ENCODE measurements around the gene IRF2BPL. TPM values are rescaled to one million over a fixed set of nuclear protein-coding genes. Genes with fewer than 3 reads are reported as not detected.

IRF2BPL gene
- total and polyA plus RNA-seq, 4 donors, result 3.8 to 15.8 (median 7.4) TPM

- TF ChIP-seq, protein P1, sequence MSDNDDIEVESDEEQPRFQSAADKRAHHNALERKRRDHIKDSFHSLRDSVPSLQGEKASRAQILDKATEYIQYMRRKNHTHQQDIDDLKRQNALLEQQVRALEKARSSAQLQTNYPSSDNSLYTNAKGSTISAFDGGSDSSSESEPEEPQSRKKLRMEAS (IDR thresholded peaks at IDR 0.05), result peak; percentile 87
- peak; percentile 70 for TF ChIP-seq NR2F2 (IDR thresholded peaks at IDR 0.05)
- TF ChIP-seq FOXA1 (IDR thresholded peaks at IDR 0.05), result no peak
- TF ChIP-seq YY1 (IDR thresholded peaks at IDR 0.05), result peak; percentile 87
- peak; percentile 57 for TF ChIP-seq HNF4G (IDR thresholded peaks at IDR 0.05)
- peak; percentile 4 for TF ChIP-seq FOXA2 (IDR thresholded peaks at IDR 0.05)
- peak; percentile 58 to 76 for TF ChIP-seq RAD21 (IDR thresholded peaks at IDR 0.05)
- TF ChIP-seq GABPA (IDR thresholded peaks at IDR 0.05 in 1 of 2, conservative IDR thresholded peaks at IDR 0.05 in 1 of 2), result peak in 1 of 2 donors; percentile 51
- TF ChIP-seq RXRA (IDR thresholded peaks at IDR 0.05), result peak; percentile 91 to 92
These were observed 20.5 kb downstream of the IRF2BPL start (continued) for GRCh38 chr14:77007975-77008421.

DNA sequence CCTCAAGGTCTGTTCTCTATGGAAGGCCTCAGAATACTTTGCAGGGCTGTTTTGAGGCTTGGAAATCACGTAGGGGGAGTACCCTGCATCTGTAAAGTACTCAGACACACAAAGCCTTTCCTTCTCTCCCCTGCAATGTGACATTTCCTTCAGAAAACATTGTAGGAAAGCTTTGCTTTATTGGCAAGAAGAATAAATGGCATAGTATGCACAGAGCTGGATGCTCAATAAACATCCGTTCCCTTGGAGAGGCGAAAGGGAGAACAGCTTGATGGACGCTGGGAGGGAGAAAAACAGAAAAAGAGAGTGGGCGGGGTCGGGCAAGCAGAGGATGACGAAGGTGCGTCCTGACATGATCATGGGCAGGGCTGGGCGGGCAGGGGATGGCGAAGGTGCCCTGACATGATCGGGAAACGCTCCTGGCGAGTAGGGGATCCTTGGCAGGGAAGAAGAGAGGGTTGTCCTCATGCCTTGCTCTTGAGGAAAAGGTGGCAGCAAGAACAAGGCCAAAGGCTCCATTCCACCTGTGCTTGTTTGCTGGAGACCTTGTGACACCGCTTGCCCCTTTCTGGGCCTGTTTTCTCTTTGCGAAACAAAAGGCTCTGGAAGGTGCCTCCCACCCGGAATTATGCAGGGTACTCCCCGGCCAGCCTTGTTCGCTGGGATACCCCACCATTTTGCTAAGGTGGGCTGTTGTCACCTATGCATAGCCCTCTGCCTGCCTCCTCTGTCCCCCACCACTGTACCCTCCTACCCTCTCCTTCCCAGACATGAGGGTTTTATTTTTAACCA is 21.1 kb downstream of the IRF2BPL start:
- Histone ChIP-seq H3K27ac (ENCODE audit: low read depth in 1 of 2, low read length in 2 of 2) (peak overlapping the region; percentile 81 to 83), H3K27me3 (ENCODE audit: control insufficient read depth in 4 of 4, insufficient read depth in 4 of 4, low read length in 3 of 4) (no peaks in the 10 kb centered on the region), H3K36me3 (ENCODE audit: control insufficient read depth in 4 of 4, insufficient read depth in 3 of 4, low read depth in 1 of 4, low read length in 3 of 4) (no peaks in the 10 kb centered on the region), H3K9ac (ENCODE audit: low read depth in 1 of 2, low read length in 2 of 2) (peak overlapping the region in 1 of 2 donors; percentile 34), H3K4me1 (ENCODE audit: control insufficient read depth in 4 of 4, insufficient read depth in 4 of 4, low read length in 3 of 4) (peaks cover 18 to 72% (median 56%) of the 10 kb centered on the region in 4 donors), H3K4me3 (ENCODE audit: low read depth in 1 of 3, low read length in 3 of 3) (no peak overlapping the region), H3K9me3 (ENCODE audit: control insufficient read depth in 4 of 4, low read length in 3 of 4) (no peaks in the 10 kb centered on the region)
- no peak for TF ChIP-seq EGR1 (IDR thresholded peaks at IDR 0.05; ENCODE audit: low read depth in 2 of 2)
- no peak for TF ChIP-seq RXRA (IDR thresholded peaks at IDR 0.05)
- TF ChIP-seq HNF4G (IDR thresholded peaks at IDR 0.05), result no peak
- no peak for TF ChIP-seq NR2F2 (IDR thresholded peaks at IDR 0.05)
- TF ChIP-seq HNF4A (conservative IDR thresholded peaks at IDR 0.05), result no peak
- TF ChIP-seq, protein P2, sequence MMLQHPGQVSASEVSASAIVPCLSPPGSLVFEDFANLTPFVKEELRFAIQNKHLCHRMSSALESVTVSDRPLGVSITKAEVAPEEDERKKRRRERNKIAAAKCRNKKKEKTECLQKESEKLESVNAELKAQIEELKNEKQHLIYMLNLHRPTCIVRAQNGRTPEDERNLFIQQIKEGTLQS (IDR thresholded peaks at IDR 0.05), result no peak
- TF ChIP-seq SP1 (IDR thresholded peaks at IDR 0.05), result no peak
- no peak for DNase-seq (ENCODE audit: low spot score)
- WGBS, result 34% methylated on average over 18 of the region's 18 CpGs

DNA sequence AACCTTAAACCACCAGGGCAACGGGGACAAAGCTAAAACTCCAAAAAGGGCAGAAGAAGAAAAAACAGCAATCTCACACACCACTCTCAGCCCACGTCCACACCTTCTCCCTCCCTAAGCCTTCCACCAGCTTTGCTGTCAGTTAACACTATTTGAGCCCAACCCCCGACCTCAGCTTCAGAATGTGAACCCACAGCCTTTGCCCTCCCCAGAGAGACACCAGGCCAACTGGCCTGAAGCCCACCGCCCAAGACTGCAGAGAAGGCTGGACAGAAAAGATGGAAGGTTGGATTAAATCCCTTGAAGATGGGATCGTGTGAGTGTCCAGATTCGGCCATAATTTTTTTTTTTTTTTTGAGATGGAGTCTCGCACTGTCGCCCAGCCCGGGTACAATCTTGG is 22.4 kb downstream of the IRF2BPL start:
- Histone ChIP-seq H3K27ac (ENCODE audit: low read depth in 1 of 2, low read length in 2 of 2) (peak overlapping the region in 1 of 2 donors; percentile 15), H3K36me3 (ENCODE audit: control insufficient read depth in 4 of 4, insufficient read depth in 3 of 4, low read depth in 1 of 4, low read length in 3 of 4) (no peaks in the 10 kb centered on the region), H3K27me3 (ENCODE audit: control insufficient read depth in 4 of 4, insufficient read depth in 4 of 4, low read length in 3 of 4) (no peaks in the 10 kb centered on the region), H3K4me1 (ENCODE audit: control insufficient read depth in 4 of 4, insufficient read depth in 4 of 4, low read length in 3 of 4) (peaks cover 18 to 67% (median 57%) of the 10 kb centered on the region in 4 donors), H3K4me3 (ENCODE audit: low read depth in 1 of 3, low read length in 3 of 3) (no peak overlapping the region), H3K9ac (ENCODE audit: low read depth in 1 of 2, low read length in 2 of 2) (no peak overlapping the region), H3K9me3 (ENCODE audit: control insufficient read depth in 4 of 4, low read length in 3 of 4) (no peaks in the 10 kb centered on the region)
- 69% methylated on average over 9 of the region's 9 CpGs for WGBS
- TF ChIP-seq, protein P2 (IDR thresholded peaks at IDR 0.05), result no peak
- TF ChIP-seq HNF4A (conservative IDR thresholded peaks at IDR 0.05) (peak; percentile 7 to 42), RAD21 (IDR thresholded peaks at IDR 0.05) (no peak), ZBTB33 (IDR thresholded peaks at IDR 0.05) (no peak), NR2F2 (IDR thresholded peaks at IDR 0.05) (no peak), JUND (IDR thresholded peaks at IDR 0.05) (no peak), EGR1 (IDR thresholded peaks at IDR 0.05; ENCODE audit: low read depth in 2 of 2) (no peak), HNF4G (IDR thresholded peaks at IDR 0.05) (no peak), FOXA1 (IDR thresholded peaks at IDR 0.05) (no peak), YY1 (IDR thresholded peaks at IDR 0.05) (no peak), SP1 (IDR thresholded peaks at IDR 0.05) (peak; percentile 15), RXRA (IDR thresholded peaks at IDR 0.05) (peak in 1 of 2 donors; percentile 24), GABPA (IDR thresholded peaks at IDR 0.05 in 1 of 2, conservative IDR thresholded peaks at IDR 0.05 in 1 of 2) (no peak), FOXA2 (IDR thresholded peaks at IDR 0.05) (no peak)
- TF ChIP-seq, protein P3, sequence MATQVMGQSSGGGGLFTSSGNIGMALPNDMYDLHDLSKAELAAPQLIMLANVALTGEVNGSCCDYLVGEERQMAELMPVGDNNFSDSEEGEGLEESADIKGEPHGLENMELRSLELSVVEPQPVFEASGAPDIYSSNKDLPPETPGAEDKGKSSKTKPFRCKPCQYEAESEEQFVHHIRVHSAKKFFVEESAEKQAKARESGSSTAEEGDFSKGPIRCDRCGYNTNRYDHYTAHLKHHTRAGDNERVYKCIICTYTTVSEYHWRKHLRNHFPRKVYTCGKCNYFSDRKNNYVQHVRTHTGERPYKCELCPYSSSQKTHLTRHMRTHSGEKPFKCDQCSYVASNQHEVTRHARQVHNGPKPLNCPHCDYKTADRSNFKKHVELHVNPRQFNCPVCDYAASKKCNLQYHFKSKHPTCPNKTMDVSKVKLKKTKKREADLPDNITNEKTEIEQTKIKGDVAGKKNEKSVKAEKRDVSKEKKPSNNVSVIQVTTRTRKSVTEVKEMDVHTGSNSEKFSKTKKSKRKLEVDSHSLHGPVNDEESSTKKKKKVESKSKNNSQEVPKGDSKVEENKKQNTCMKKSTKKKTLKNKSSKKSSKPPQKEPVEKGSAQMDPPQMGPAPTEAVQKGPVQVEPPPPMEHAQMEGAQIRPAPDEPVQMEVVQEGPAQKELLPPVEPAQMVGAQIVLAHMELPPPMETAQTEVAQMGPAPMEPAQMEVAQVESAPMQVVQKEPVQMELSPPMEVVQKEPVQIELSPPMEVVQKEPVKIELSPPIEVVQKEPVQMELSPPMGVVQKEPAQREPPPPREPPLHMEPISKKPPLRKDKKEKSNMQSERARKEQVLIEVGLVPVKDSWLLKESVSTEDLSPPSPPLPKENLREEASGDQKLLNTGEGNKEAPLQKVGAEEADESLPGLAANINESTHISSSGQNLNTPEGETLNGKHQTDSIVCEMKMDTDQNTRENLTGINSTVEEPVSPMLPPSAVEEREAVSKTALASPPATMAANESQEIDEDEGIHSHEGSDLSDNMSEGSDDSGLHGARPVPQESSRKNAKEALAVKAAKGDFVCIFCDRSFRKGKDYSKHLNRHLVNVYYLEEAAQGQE (IDR thresholded peaks at IDR 0.05), result no peak
- TF ChIP-seq, protein P4, sequence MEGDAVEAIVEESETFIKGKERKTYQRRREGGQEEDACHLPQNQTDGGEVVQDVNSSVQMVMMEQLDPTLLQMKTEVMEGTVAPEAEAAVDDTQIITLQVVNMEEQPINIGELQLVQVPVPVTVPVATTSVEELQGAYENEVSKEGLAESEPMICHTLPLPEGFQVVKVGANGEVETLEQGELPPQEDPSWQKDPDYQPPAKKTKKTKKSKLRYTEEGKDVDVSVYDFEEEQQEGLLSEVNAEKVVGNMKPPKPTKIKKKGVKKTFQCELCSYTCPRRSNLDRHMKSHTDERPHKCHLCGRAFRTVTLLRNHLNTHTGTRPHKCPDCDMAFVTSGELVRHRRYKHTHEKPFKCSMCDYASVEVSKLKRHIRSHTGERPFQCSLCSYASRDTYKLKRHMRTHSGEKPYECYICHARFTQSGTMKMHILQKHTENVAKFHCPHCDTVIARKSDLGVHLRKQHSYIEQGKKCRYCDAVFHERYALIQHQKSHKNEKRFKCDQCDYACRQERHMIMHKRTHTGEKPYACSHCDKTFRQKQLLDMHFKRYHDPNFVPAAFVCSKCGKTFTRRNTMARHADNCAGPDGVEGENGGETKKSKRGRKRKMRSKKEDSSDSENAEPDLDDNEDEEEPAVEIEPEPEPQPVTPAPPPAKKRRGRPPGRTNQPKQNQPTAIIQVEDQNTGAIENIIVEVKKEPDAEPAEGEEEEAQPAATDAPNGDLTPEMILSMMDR (IDR thresholded peaks at IDR 0.05; ENCODE audit: low read depth, low read length, missing input control), result no peak
- TF ChIP-seq, protein P1 (IDR thresholded peaks at IDR 0.05), result no peak
- no peak for DNase-seq (ENCODE audit: low spot score)
